Glomerular endothelial cell (primary cell): ENCODE measurements around the gene CAMSAP1. TPM values are rescaled to one million over a fixed set of nuclear protein-coding genes. Genes with fewer than 3 reads are reported as not detected.

Source experiments
- DNase-seq: peaks from one replicate; pipeline ENCODE4 v3.0.0-alpha.2; 2011; ENCODE audit warnings: low read depth, low spot score; ENCODE audit errors: extremely low read depth
- total RNA-seq: library from RNA; depleted of rRNA; stranded (reverse); fragments of >200 nt; gene quantifications from 2 replicates; pipeline ENCODE4 v1.2.3, GENCODE V29; 2015

CAMSAP1 gene
- total RNA-seq, 1 donor from 2014 or later, result 37.7 TPM

- no peak for DNase-seq
These were observed 34.1 kb upstream of the CAMSAP1 start for GRCh38 chr9:135941288-135941995.

- DNase-seq, result no peak
These were observed 32.3 kb upstream of the CAMSAP1 start for GRCh38 chr9:135939351-135940265.

GRCh38 chr9:135937521-135938489 is 30.5 kb upstream of the CAMSAP1 start:
- DNase-seq, result no peak

- no peak for DNase-seq
These were observed 25.8 kb upstream of the CAMSAP1 start for GRCh38 chr9:135933114-135933513.

GRCh38 chr9:135932656-135933055 is 25.3 kb upstream of the CAMSAP1 start:
- no peak for DNase-seq

- no peak for DNase-seq
These were observed 24.0 kb upstream of the CAMSAP1 start for GRCh38 chr9:135931349-135931820.

GRCh38 chr9:135930446-135931345 is 23.4 kb upstream of the CAMSAP1 start:
- DNase-seq, result no peak

- DNase-seq, result no peak
These were observed 22.5 kb upstream of the CAMSAP1 start for GRCh38 chr9:135929656-135930445.

- no peak for DNase-seq
These were observed 21.6 kb upstream of the CAMSAP1 start for GRCh38 chr9:135928731-135929655.

- no peak for DNase-seq
These were observed 20.9 kb upstream of the CAMSAP1 start for GRCh38 chr9:135928074-135928730.

GRCh38 chr9:135927195-135928013 is 20.1 kb upstream of the CAMSAP1 start:
- no peak for DNase-seq

- DNase-seq, result no peak
These were observed 19.3 kb upstream of the CAMSAP1 start for GRCh38 chr9:135926402-135927194.

- DNase-seq, result no peak
These were observed 18.3 kb upstream of the CAMSAP1 start for GRCh38 chr9:135925496-135926133.

- DNase-seq, result no peak
These were observed 17.4 kb upstream of the CAMSAP1 start for GRCh38 chr9:135924628-135925338.
